ENCODE data around the gene PPIE.

DNA sequence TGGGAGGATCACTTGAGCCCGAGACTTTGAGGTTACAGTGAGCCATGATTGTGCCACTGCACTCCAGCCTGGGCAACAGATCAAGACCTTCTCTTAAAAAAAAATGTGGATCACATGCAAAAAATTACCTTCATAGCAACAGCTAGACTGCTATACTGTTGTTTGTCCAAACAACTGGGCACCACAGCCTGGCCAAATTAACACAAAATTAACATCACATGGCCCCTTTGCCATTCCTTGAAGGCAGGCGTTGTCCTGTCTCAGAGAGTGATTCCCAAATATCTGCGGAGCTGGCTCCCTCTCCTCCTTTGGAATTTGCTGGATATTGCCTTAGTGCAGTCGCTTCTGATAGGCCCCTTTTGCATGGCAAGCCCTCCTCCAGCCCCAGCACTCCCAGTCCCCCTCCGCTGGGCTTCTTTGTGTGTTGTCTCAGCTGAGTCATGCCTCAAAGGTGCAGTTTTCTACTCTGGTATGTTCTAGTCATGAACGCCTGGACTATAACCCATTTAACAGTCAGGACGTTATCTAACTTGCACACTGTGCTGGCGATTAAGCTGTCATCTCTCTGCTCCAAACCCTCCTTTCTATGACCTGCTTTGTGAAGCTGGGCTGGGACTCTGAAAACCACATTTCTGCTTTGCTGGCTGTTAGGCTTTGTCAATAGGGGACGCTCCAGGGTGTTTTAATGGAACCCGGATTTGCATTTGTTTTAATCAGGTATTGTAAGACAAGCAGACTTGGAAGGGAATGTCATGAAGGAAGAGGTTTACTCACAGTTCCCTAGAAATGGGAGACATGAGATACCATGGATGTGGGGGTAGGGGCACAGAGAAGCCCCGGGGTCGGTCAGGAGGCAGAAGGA lies 27.3 kb upstream of the PPIE start:
- TF ChIP-seq POLR2A (IDR thresholded peaks at IDR 0.05) (no peak), CTCF (IDR thresholded peaks at IDR 0.05) (no peak)

All from prostate gland (tissue), 2 donors.